Right lung (tissue), 5 donors: ENCODE measurements around the gene B3GALT6. TPM values are rescaled to one million over a fixed set of nuclear protein-coding genes. Genes with fewer than 3 reads are reported as not detected.

Experiments used
- DNase-seq, 2 donors: peaks; one replicate each; pipeline ENCODE4 v3.0.0-alpha.2; 2013
- polyA plus RNA-seq, 5 donors: library from polyadenylated mRNA; unstranded; fragments of 120-200 nt; gene quantifications; one replicate each; pipeline versions ENCODE4 v1.2.1 to v1.2.3, GENCODE V29; 2013; ENCODE audit warnings: inconsistent platforms in 1 of 5, low replicate concordance in 1 of 5; ENCODE audit not compliant: insufficient read length in 5 of 5, insufficient read depth in 1 of 5

B3GALT6 gene
- polyA plus RNA-seq, 5 donors = 13.1 to 25.0 (median 14.8) TPM

GRCh38 chr1:1281533-1282321, 49.7 kb downstream of the B3GALT6 start:
- no peak for DNase-seq

GRCh38 chr1:1282998-1283397, 51.0 kb downstream of the B3GALT6 start:
- DNase-seq = no peak

GRCh38 chr1:1283821-1284220, 51.8 kb downstream of the B3GALT6 start:
- DNase-seq = no peak

Other genes starting within 250 kb of the B3GALT6 start
- 10 to 100 TPM in 2 of 5 donors, 1 to 10 TPM in 3; 4.9 to 17.7 (median 5.7) TPM for gene HES4, start 232.1 kb upstream of the B3GALT6 start, polyA plus RNA-seq
- 10 to 100 TPM in 3 of 5 donors, 1 to 10 TPM in 2; 7.8 to 20.2 (median 11.1) TPM for gene ISG15, start 218.7 kb upstream of the B3GALT6 start, polyA plus RNA-seq
- gene AGRN, start 212.1 kb upstream of the B3GALT6 start, polyA plus RNA-seq = 100 to 1,000 TPM in 4 of 5 donors, 10 to 100 TPM in 1; 95.1 to 196 (median 121) TPM
- gene RNF223, start 157.9 kb upstream of the B3GALT6 start, polyA plus RNA-seq = under 1 TPM; 0.06 to 0.22 (median 0.13) TPM
- 10 to 100 TPM in 2 of 5 donors, 1 to 10 TPM in 3; 6.8 to 17.5 (median 10.0) TPM for gene C1orf159, start 116.1 kb upstream of the B3GALT6 start, polyA plus RNA-seq
- 1 to 10 TPM in 4 of 5 donors, under 1 TPM in 1; 0.47 to 2.9 (median 1.7) TPM for gene TTLL10, start 58.4 kb upstream of the B3GALT6 start, polyA plus RNA-seq
- 1 to 10 TPM in 1 of 5 donors, under 1 TPM in 4; 0.28 to 1.4 (median 0.93) TPM for gene TNFRSF18, start 25.6 kb upstream of the B3GALT6 start, polyA plus RNA-seq
- 1 to 10 TPM; 2.0 to 5.8 (median 4.1) TPM for gene TNFRSF4, start 18.1 kb upstream of the B3GALT6 start, polyA plus RNA-seq
- gene SDF4, start 236 bp upstream of the B3GALT6 start, polyA plus RNA-seq = 100 to 1,000 TPM in 2 of 5 donors, 10 to 100 TPM in 3; 75.3 to 125 (median 89.3) TPM
- gene C1QTNF12, start 14.5 kb downstream of the B3GALT6 start, polyA plus RNA-seq = 1 to 10 TPM in 1 of 5 donors, under 1 TPM in 4; 0.41 to 1.7 (median 0.58) TPM
- gene UBE2J2, start 41.6 kb downstream of the B3GALT6 start, polyA plus RNA-seq = 10 to 100 TPM; 40.4 to 69.2 (median 49.8) TPM
- gene SCNN1D, start 48.2 kb downstream of the B3GALT6 start, polyA plus RNA-seq = 10 to 100 TPM in 1 of 5 donors, 1 to 10 TPM in 4; 3.7 to 11.2 (median 8.6) TPM
- 10 to 100 TPM; 26.3 to 61.2 (median 38.8) TPM for gene ACAP3, start 75.7 kb downstream of the B3GALT6 start, polyA plus RNA-seq
- 10 to 100 TPM in 1 of 5 donors, 1 to 10 TPM in 4; 4.6 to 12.3 (median 6.4) TPM for gene PUSL1, start 76.4 kb downstream of the B3GALT6 start, polyA plus RNA-seq
- gene INTS11, start 92.4 kb downstream of the B3GALT6 start, polyA plus RNA-seq = 100 to 1,000 TPM; 102 to 144 (median 126) TPM
- 10 to 100 TPM in 4 of 5 donors, 1 to 10 TPM in 1; 9.4 to 22.0 (median 12.4) TPM for gene CPTP, start 92.6 kb downstream of the B3GALT6 start, polyA plus RNA-seq
- under 1 TPM; 0.24 to 0.88 (median 0.49) TPM for gene TAS1R3, start 99.0 kb downstream of the B3GALT6 start, polyA plus RNA-seq
- gene DVL1, start 117.2 kb downstream of the B3GALT6 start, polyA plus RNA-seq = 10 to 100 TPM; 19.5 to 51.3 (median 29.9) TPM
- gene MXRA8, start 126.3 kb downstream of the B3GALT6 start, polyA plus RNA-seq = 100 to 1,000 TPM; 108 to 164 (median 155) TPM
- 10 to 100 TPM; 36.5 to 88.5 (median 46.3) TPM for gene AURKAIP1, start 143.0 kb downstream of the B3GALT6 start, polyA plus RNA-seq
- 100 to 1,000 TPM; 256 to 387 (median 327) TPM for gene CCNL2, start 167.1 kb downstream of the B3GALT6 start, polyA plus RNA-seq
- 100 to 1,000 TPM in 3 of 5 donors, 10 to 100 TPM in 2; 88.3 to 150 (median 104) TPM for gene MRPL20, start 175.1 kb downstream of the B3GALT6 start, polyA plus RNA-seq
- 10 to 100 TPM; 22.2 to 46.8 (median 35.6) TPM for gene ANKRD65, start 189.0 kb downstream of the B3GALT6 start, polyA plus RNA-seq
- 100 to 1,000 TPM in 1 of 5 donors, 10 to 100 TPM in 4; 39.8 to 147 (median 63.9) TPM for gene VWA1, start 203.5 kb downstream of the B3GALT6 start, polyA plus RNA-seq
- 1 to 10 TPM; 2.1 to 4.0 (median 3.3) TPM for gene ATAD3C, start 217.5 kb downstream of the B3GALT6 start, polyA plus RNA-seq
- 10 to 100 TPM; 13.1 to 23.5 (median 14.8) TPM for gene ATAD3B, start 239.5 kb downstream of the B3GALT6 start, polyA plus RNA-seq